HG02642 (cell line): ENCODE results near the gene MGAT1.
"Not testable (repeated sequence)": the region's sequence is repeated elsewhere in the genome, so short reads cannot be mapped to it uniquely, and the experiment has no call there.

Experiments used
- ATAC-seq: cut with Tn5 transposase; IDR thresholded peaks from one replicate; pipeline ENCODE4 v1.9.1; 2021; ENCODE audit warnings: mild to moderate bottlenecking; ENCODE audit not compliant: unreplicated experiment, poor library complexity

Gene MGAT1

GRCh38 chr5:180802325-180803180 is at the start of gene MGAT1:
Gene MGAT1 (minus strand): TSS chr5:180802806. CDS start chr5:180792971, 9,835 bp downstream.
- ATAC-seq, result peak; percentile 48

- ATAC-seq, result no peak
These were observed 48.0 kb upstream of the MGAT1 start for GRCh38 chr5:180850434-180851078.

- no peak for ATAC-seq
These were observed 47.2 kb upstream of the MGAT1 start for GRCh38 chr5:180849827-180850226.

DNA sequence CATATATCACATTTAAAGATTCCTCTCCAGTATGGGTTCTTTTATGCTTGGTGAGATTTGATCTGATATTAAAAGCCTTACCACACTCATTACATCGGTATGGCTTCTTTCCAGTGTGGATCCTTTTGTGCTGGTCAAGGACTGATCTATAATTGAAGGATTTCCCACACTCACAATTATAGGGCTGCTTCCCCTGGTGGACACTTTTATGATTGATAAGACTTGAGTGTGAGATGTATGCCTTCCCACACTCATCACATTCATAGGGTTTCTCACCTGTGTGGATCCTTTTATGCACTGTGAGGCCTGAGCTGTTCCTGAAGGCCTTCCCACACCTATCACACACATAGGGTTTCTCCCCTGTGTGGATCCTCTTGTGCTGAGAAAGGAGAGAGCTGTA is 46.3 kb upstream of the MGAT1 start:
- ATAC-seq, result no peak

DNA sequence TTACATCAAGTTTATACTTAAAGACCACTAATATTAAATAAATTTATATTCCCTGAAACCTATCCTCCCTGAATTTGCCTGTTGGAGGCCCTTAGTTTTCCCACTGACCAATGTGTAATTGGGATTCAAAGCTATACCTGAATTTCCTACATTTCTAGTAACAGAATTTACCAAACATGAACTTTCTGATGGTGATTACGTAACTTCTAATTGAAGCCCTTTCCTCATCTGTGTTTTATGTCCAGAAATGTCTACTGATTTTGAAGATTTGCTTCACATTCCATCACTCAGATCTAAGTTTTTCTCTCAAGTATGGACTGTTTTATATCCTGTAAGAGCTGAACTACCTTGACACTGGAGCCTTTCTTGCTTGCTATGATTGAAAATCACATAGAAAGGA is 45.7 kb upstream of the MGAT1 start:
- no peak for ATAC-seq

- no peak for ATAC-seq
These were observed 44.4 kb upstream of the MGAT1 start for GRCh38 chr5:180847026-180847425.

DNA sequence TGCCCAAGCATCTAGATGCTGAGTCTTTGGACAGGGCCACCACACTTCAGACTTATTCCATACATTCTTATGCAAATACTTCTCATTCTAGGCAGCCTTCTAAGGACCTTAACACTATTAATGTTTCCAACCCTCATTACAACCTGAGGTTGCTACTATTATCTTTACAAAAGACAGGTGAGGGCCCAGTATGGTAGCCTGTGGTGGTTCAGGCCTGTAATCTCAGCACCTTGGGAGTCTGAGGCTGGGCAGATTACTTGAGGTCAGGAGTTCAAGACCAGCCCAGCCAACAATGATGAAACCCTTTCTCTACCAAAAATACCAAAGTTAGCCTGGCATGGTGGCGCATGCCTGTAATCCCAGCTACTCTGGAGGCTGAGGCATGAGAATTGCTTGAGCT is 42.3 kb upstream of the MGAT1 start:
- no peak for ATAC-seq

GRCh38 chr5:180844432-180844831 is 41.8 kb upstream of the MGAT1 start:
- ATAC-seq, result no peak

DNA sequence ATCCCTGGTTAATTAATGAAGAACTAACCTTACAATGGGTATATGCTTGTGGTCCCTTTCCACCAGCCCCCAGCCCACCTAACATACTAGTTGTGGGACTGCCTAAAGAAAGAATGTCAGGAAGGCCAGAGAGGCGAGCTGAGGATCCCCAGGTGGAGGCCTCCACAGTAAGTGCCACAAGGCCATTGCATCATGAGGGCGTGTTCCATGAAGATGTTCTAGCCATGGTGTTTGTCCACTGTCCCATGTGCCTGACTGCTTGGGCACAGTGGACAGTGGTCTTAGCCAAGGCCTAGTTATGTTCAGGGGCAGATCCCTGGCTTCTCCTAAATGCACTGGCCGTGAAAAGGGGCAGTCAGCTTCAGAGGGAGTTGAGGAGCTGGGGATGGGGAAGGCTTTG is 37.3 kb upstream of the MGAT1 start:
- ATAC-seq, result no peak

GRCh38 chr5:180839227-180839626 is 36.6 kb upstream of the MGAT1 start:
- no peak for ATAC-seq

- no peak for ATAC-seq
These were observed 34.9 kb upstream of the MGAT1 start for GRCh38 chr5:180837478-180837877.

DNA sequence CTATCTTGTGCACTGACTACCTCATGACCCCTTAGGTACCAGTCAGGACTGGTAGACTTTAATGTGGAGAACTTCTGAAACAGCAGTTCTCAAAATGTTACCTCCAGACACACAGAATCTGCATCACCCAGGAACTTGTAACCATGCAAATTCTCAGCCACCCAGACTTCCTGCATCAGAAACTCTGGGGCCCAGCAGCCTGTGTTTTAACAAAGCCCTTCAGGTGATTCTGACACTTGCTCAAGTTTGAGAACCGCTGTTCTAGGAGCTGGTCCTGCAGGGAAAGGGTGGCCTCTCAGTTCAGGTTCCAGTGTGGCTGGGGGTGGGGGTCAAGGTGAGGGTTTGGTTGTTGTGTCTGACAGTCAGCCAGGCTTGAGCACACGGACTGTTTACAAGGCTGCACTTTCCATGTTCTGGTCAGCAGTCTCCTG is 30.0 kb upstream of the MGAT1 start:
- peak; percentile 43 for ATAC-seq

DNA sequence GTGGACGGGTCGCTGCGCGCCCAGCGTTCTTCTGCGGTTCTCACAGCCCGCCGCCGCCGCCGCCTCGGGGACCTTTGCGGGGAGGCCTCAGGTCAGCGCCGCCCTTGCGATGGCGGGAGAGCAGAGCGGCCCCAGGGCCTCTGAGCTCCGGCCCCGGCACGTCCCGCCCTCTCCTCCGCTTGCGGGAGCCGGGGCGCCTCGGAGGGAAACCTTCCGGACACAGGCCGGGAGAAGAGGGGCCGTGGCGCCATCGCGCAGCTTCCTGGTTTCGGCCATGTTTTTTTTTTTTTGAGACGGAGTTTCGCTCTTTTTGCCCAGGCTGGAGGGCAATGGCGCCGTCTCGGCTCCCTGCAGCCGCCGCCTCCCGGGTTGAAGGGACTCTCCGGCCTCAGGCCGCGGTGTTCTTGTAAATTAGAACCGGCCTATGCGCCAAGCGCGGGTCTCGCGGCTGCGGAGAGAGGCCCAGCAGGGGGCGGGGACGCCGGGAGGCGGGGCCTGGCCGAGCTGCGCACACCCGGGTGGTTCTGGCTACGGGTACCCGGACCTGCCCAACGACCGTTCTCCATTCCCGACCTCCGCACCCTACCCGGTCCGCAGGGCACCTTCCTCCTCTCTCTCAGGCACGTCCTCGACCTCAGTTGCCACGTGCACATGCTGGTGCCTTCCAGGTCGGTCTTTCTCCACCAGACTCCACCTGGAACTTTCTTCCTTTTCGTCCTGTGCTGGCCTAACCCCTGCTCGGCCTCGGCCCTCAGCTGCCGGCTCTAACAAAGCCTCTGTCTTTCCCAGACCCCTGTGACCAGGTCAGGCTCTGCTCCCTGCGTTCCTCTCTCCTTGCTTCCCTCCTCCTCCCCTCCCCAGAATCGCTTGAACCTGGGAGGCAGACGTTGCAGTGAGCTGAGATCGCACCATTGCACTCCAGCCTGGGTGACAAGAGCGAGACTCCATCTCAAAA is 28.8 kb upstream of the MGAT1 start:
- ATAC-seq, result peak; percentile 74

- peak; percentile 59 for ATAC-seq
These were observed 27.9 kb upstream of the MGAT1 start for GRCh38 chr5:180830253-180831138.

- no peak for ATAC-seq
These were observed 27.1 kb upstream of the MGAT1 start for GRCh38 chr5:180829726-180830125.

DNA sequence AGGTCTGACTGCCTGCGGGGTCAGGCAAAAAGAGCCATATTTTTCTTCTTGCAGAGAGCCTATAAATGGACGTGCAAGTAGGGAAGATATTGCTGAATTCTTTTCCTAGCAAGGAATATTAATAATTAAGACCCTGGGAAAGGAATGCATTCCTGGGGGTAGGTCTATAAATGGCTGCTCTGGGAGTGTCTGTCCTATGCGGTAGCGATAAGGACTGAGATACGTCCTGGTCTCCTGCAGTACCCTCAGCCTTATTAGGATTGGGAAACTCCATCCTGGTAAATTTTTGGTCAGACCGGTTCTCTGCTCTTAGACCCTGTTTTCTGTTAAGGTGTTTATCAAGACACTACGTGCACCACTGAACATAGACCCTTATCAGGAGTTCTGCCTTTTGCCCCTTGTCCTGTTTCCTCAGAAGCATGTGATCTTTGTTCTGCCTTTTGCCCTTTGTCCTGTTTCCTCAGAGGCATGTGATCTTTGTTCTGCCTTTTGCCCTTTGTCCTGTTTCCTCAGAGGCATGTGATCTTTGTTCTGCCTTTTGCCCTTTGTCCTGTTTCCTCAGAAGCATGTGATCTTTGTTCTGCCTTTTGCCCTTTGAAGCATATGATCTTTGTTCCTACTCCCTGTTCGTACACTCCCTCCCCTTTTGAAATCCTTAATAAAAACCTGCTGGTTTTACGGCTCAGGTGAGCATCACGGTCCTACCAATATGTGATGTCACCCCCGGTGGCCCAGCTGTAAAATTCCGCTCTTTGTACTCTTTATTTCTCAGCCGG is 26.3 kb upstream of the MGAT1 start:
- not testable (repeated sequence) for ATAC-seq

DNA sequence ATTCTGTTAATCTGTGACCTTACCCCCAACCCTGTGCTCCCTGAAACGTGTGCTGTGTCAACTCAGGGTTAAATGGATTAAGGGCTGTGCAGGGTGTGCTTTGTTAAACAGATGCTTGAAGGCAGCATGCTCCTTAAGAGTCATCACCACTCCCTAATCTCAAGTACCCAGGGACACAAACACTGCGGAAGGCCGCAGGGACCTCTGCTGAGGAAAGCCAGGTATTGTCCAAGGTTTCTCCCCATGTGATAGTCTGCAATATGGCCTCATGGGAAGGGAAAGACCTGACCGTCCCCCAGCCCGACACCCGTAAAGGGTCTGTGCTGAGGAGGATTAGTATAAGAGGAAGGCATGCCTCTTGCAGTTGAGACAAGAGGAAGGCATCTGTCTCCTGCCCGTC is 24.8 kb upstream of the MGAT1 start:
- not testable (repeated sequence) for ATAC-seq

- no peak for ATAC-seq
These were observed 23.3 kb upstream of the MGAT1 start for GRCh38 chr5:180825768-180826525.
